Fibroblast of skin of right quadriceps (primary cell): ENCODE results near the gene DDIAS.
"Not testable (repeated sequence)": the region's sequence is repeated elsewhere in the genome, so short reads cannot be mapped to it uniquely, and the experiment has no call there.

Source experiments
- DNase-seq: peaks from one replicate; pipeline ENCODE4 v3.0.0-alpha.2; 2013

Gene DDIAS

GRCh38 chr11:82901165-82901921 lies at the start of gene DDIAS:
Gene DDIAS, plus strand, starts transcription at chr11:82901736. Its CDS starts 13,003 bp downstream, at chr11:82914739.
- peak; percentile 97 for DNase-seq

DNA sequence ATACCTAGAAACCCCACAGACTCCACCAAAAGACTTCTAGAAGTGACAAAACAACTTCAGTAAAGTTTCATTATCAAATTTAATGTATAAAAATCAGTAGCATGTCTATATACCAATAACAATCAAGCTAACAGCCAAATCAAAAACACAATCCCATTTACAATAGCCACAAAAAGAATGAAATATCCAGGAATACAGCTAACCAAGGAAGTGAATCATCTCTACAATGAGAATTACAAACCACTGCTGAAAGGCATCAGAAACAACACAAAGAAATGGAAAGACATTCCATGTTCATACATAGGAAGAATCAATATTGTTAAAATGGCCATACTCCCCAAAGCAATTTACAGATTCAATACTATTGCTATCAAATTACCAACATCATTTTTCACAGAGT lies 47.3 kb upstream of the DDIAS start:
- DNase-seq = peak; percentile 15

- not testable (repeated sequence) for DNase-seq
Measured at GRCh38 chr11:82854916-82855315, 46.6 kb upstream of the DDIAS start.

DNA sequence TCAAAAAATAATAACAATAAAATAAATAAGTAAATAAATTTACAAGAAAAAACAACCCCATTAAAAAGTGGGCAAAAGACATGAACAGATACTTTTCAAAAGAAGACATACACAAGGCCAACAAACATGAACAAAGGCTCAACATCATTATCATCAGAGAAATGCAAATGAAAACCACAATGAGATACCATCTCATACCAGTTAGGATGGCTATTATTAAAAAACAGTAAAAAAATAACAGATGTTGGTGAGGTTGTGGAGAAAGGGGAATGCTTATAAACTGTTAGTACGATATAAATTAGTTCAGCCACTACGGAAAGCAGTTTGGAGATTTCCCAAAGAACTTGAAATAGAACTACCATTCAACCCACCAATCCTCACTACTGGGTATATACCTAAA lies 45.9 kb upstream of the DDIAS start:
- DNase-seq = no peak

DNA sequence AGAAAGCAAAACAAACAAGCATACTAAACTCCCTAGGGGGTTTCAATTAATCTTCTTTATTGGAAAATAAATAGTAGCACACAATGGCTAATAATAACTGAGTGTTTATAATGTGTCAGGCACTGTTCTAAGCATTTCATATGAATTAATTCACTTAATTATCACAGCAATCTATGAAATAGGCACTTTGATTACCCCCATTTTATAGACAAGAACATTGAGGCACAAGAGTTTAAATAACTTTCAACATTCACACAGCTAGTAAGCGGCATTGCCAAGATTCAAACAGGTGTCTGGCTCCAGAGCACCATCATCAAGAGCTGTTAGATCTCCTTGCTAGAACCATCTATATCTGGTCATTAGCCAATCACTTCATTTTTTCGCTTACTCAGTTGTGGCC lies 44.4 kb upstream of the DDIAS start:
- DNase-seq = no peak

GRCh38 chr11:82858133-82858532 lies 43.4 kb upstream of the DDIAS start:
- DNase-seq = no peak

DNA sequence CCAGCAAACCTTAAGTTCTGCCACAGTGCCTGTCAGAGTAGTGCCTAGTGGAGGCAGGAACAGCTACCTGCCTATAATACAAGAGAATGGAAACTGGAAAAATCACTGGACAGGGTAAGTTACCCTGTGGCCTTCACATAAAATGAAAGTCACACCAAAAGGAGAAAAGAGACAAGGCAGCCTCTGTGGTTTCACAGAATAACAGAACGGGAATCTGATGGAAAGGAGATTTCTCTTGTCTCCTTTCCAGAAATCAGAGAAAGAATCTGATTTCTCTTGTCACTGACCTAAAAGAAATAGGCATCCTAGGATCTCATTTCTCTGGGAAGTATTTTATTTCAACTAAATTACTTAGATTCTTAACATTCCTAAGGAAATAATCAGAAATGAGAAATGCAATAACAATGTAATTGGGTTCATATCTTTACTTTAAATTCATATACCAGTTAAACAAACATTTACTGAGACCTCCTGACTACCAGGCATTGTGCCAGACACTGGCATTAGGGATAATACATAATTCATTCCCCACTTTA lies 42.9 kb upstream of the DDIAS start:
- peak; percentile 78 for DNase-seq

DNA sequence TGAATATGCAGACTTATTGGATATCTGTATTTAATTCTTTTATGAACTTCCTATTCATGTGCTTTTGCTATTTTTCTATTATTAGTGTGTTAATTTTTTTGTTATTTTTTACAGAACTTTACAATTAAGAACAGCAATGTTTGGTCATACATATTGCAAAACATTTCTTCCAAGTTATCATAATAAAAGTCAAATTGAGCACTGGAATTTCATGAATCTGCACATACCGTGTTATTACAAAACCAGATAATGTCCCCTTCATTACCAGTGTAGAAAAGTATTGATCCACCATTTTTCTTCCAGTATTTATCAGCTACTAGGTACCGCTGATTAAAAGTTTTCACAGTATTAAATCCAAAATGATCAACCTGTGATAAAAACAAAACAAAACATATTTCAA lies 41.8 kb upstream of the DDIAS start:
- DNase-seq = no peak

DNA sequence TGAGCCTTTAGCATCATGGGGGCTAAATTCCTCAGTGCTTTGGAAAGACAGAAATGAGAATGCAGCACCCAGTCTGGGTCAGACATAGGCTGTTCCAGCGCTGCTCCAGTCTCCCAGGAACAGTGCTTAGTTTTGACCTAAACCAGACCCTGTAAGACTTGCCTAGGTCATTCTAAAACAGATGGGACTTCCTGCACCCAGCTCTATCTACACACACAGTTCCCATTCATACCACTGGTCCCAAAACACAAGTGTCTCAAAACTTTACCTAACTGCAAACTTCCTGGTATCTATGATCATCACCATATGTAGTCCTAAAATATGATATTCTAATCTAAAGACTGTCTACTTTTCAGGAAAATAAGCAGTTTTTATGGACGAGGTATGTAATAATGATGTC lies 39.2 kb upstream of the DDIAS start:
- DNase-seq = no peak

DNA sequence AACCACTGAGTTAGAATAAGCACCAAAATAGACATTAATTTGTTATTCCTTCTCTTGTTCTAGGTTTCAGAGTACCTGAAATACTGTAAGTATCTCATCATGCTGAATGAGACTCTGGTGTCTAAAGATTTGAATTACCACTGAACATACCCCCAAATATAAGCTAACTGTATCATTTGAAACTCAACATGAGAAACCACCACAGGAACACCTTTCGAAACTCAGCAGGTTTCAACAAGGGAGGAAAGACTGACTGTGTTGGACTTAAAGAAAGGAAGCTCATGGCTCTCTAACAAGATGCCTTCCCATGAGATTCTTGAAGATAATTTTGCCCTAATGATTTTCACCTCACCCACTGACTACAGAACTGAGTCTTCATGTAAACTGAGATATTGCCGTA lies 38.3 kb upstream of the DDIAS start:
- DNase-seq = no peak

GRCh38 chr11:82864268-82864667 lies 37.3 kb upstream of the DDIAS start:
- peak; percentile 26 for DNase-seq

DNA sequence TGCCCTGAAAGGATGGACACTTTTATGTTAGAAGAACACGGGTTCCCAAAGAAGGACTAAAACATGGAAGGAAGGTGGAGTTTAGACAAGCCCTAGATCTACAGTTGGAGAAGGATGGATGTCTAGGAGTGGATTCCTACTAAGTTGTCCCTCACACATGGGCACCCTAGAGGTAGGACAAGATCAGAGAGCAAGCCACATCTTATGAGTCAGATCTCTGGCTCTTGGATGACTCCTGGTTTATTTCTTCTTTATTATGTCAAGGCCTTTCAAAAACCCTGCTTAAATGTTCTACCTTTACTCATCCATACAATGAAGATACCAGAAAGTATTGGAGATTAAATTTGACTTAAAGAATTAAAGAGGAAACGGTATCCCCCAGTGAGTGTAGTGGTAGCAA lies 35.7 kb upstream of the DDIAS start:
- no peak for DNase-seq

GRCh38 chr11:82867495-82868082 lies 33.9 kb upstream of the DDIAS start:
- DNase-seq = peak; percentile 70

DNA sequence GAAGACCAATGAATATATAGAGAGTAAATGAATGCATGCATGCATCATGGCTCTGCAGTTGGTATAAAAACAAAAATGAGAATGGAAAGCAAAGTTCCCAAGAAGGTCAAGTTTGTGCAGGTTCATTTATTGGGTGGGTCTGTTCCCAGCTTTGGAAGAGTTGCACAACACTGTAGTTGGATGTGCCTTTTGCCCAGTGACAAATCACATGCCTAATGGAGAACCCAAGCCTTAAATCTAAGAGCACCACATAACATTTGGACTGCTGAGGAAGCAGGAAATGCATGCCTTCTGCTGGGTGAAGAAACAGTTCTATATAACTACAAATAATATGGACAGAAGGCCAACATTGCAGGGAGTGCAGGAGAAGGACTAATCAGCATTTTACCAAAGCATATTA lies 31.9 kb upstream of the DDIAS start:
- no peak for DNase-seq

- peak; percentile 51 for DNase-seq
Measured at GRCh38 chr11:82871646-82872045, 29.9 kb upstream of the DDIAS start.

GRCh38 chr11:82872377-82873150 lies 29.0 kb upstream of the DDIAS start:
- no peak for DNase-seq

GRCh38 chr11:82873919-82874333 lies 27.6 kb upstream of the DDIAS start:
- no peak for DNase-seq

DNA sequence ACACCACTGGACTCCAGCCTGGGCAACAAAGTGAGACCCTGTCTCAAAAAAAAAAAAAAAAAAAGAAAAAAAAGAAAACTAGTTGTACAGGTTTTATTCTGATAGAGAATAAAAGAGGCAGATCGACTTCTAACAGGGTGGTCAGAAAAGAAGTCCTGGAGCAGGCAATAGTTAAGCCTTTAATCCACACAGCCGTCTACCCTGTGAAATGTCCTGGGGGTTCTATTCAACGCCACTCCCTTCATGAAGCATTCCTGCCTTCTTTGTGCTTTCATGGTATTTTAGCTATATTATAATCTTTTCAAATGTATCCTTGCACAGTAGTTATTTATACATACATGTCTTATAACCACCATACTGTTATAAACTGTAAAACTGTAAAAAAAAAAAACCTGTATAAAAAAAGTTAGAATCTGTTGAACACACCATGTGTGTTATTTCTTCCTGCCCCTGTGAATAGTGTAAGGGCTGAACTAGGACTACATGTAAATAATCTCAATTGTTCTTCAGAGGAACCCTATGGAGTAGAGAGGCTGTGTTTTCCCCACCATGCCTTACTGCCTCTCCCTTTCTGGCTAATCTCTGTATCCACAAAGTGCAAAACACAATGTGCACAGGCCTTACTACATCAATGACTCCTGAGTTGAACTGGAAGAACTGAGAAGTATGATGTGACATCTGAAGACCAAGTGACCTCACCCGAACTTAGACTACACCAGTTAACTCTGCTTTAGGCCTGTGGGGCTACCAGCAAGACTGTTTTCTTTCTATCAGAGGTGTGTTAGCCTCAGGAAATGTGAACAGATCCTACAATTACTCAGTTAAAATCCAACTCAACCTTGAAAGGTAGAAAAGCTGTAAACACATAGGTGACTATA lies 26.7 kb upstream of the DDIAS start:
- no peak for DNase-seq

- no peak for DNase-seq
Measured at GRCh38 chr11:82883853-82884252, 17.7 kb upstream of the DDIAS start.

DNA sequence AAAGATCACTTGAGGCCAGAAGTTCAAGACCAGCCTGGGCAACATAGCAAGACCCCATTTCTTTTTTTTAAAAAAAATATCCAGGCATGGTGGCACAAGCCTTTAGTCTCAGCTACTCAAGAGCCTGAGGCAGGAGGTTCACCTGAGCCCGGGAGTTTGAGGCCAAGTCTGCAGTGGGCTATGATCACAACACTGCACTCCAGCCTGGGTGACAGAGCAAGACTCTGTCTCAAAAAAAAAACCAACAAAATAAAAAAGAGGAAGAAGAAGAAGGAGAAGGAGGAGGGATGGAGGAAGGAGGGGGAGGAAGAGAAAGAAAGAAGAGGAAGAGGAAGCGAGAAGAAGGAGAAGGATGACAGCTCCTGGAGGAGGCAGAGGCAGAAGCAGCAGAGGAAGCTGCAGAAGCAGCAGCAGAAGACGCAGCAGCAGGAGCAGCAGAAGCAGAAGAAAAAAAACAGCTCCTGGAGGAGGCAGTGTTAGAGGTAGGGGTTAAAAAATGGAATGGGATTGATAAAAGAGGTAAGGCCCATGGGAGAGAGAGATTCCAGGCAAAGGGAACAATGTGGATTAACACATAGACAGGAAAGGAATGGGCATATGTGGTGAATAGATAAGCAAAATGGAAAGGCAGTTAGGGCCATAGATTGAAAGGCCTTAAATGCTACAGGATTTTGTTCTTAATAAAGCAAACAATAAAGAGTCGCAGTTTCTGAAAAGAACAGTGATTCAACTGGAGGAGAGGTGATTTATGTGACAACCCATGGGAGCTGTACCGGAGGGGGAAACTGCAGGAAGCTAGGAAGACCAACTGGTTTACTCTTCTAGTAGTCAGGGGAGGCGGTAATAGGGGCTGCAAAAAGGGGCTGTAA lies 12.2 kb upstream of the DDIAS start:
- no peak for DNase-seq

- DNase-seq = no peak
Measured at GRCh38 chr11:82890002-82890341, 11.6 kb upstream of the DDIAS start.

DNA sequence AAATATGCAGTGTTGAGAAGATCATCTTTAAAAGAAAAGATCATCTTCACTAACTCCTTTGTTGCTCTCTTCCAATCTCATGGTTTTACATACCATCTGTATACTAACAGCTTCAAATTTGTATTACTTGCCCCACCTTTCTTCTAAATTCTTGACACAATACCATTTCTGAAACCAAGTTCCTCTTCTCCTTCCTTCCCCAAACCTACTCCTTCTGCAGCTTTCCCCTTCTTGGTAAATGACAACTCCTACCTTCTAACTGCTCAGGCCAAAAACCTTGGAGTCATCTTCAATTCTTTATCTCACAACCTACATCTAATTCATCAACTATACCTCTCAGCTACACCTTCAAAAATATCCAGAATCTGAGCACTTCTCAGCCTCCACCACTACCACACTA lies 10.6 kb upstream of the DDIAS start:
- DNase-seq = no peak
